GM13977 (cell line): ENCODE results near the gene CA5B.

Source experiments
- DNase-seq: peaks from one replicate; pipeline ENCODE4 v3.0.0; 2012; ENCODE audit warnings: low spot score
- CTCF ChIP-seq: IDR thresholded peaks from 2 replicates; pipeline ENCODE4 v1.5.1; 2012; ENCODE audit warnings: mild to moderate bottlenecking, control low read depth; ENCODE audit not compliant: insufficient read depth; ENCODE audit errors: extremely low read depth, missing control alignments
- in situ Hi-C: fragments of 300-500 bp; cut with MboI; formaldehyde crosslinking; loops from one replicate; pipeline ENCODE4 v1.12.0; 2022; ENCODE audit warnings: low sequenced_read_pairs, low pct_unique_long_range_greater_than_20kb, mixed read lengths, inconsistent platforms; ENCODE audit not compliant: unreplicated experiment

Gene CA5B

GRCh38 chrX:15814771-15815365 is 76.8 kb downstream of the CA5B start:
- in situ Hi-C loops = no loop called here
- TF ChIP-seq CTCF = no peak
- DNase-seq = no peak

- peak; percentile 59 for DNase-seq
- peak; percentile 59 for TF ChIP-seq CTCF
- in situ Hi-C loops = no loop called here
These were observed 77.8 kb downstream of the CA5B start for GRCh38 chrX:15815779-15816437.

GRCh38 chrX:15816438-15816809 is 78.4 kb downstream of the CA5B start:
- no peak for DNase-seq
- in situ Hi-C loops = no loop called here
- no peak for TF ChIP-seq CTCF

- TF ChIP-seq CTCF = no peak
- in situ Hi-C loops = no loop called here
These were observed 78.8 kb downstream of the CA5B start for GRCh38 chrX:15816886-15817285.

GRCh38 chrX:15820106-15821073 is 82.3 kb downstream of the CA5B start:
- no peak for TF ChIP-seq CTCF
- no peak for DNase-seq
- in situ Hi-C loops = no loop called here

More at GRCh38 chrX:15816886-15817285, 78.8 kb downstream of the CA5B start:
- peak; percentile 31 for DNase-seq

GRCh38 chrX:15822922-15823321 is 84.9 kb downstream of the CA5B start:
- in situ Hi-C loops = no loop called here
- no peak for DNase-seq
- TF ChIP-seq CTCF = no peak
